HG02678 (cell line): Measurements from ENCODE around the gene SCP2D1.

Source experiments
- ATAC-seq: cut with Tn5 transposase; IDR thresholded peaks from one replicate; pipeline ENCODE4 v1.9.1; 2021; ENCODE audit warnings: mild to moderate bottlenecking, moderate library complexity; ENCODE audit not compliant: unreplicated experiment

The SCP2D1 gene

GRCh38 chr20:18811904-18812303 is 1.7 kb upstream of the SCP2D1 start:
- ATAC-seq = no peak

- ATAC-seq = no peak
Observed at GRCh38 chr20:18815194-18815942, 1.8 kb downstream of the SCP2D1 start.

GRCh38 chr20:18822832-18823231 is 9.2 kb downstream of the SCP2D1 start:
- ATAC-seq = no peak

- ATAC-seq = no peak
Observed at GRCh38 chr20:18831830-18832499, 18.4 kb downstream of the SCP2D1 start.

- ATAC-seq = no peak
Observed at GRCh38 chr20:18832546-18833200, 19.1 kb downstream of the SCP2D1 start.

GRCh38 chr20:18835466-18836256 is 22.1 kb downstream of the SCP2D1 start:
- no peak for ATAC-seq

- no peak for ATAC-seq
Observed at GRCh38 chr20:18837718-18838117, 24.1 kb downstream of the SCP2D1 start.

GRCh38 chr20:18839507-18840247 is 26.1 kb downstream of the SCP2D1 start:
- no peak for ATAC-seq

GRCh38 chr20:18840248-18840645 is 26.7 kb downstream of the SCP2D1 start:
- ATAC-seq = no peak

GRCh38 chr20:18845017-18845416 is 31.4 kb downstream of the SCP2D1 start:
- ATAC-seq = no peak

- no peak for ATAC-seq
Observed at GRCh38 chr20:18847226-18847755, 33.7 kb downstream of the SCP2D1 start.

- ATAC-seq = no peak
Observed at GRCh38 chr20:18849131-18849530, 35.5 kb downstream of the SCP2D1 start.

- ATAC-seq = no peak
Observed at GRCh38 chr20:18851629-18852028, 38.0 kb downstream of the SCP2D1 start.

- ATAC-seq = no peak
Observed at GRCh38 chr20:18852318-18852717, 38.7 kb downstream of the SCP2D1 start.

- ATAC-seq = no peak
Observed at GRCh38 chr20:18853216-18853615, 39.6 kb downstream of the SCP2D1 start.

- no peak for ATAC-seq
Observed at GRCh38 chr20:18853946-18854646, 40.5 kb downstream of the SCP2D1 start.

- ATAC-seq = no peak
Observed at GRCh38 chr20:18855882-18856281, 42.3 kb downstream of the SCP2D1 start.

- no peak for ATAC-seq
Observed at GRCh38 chr20:18856873-18857272, 43.3 kb downstream of the SCP2D1 start.

- ATAC-seq = no peak
Observed at GRCh38 chr20:18857640-18858039, 44.1 kb downstream of the SCP2D1 start.

- no peak for ATAC-seq
Observed at GRCh38 chr20:18858816-18859215, 45.2 kb downstream of the SCP2D1 start.
